Upper lobe of left lung (tissue), 6 donors: ENCODE measurements around the gene REN. TPM values are rescaled to one million over a fixed set of nuclear protein-coding genes. Genes with fewer than 3 reads are reported as not detected.
A peak's percentile ranks its signal among the peaks of the same experiment; 100 is the strongest.

Experiments used
- ATAC-seq, 2 donors: fragments of 200-7000 bp; cut with Tn5 transposase; one replicate each; pipeline ENCODE4 v1.9.1; 2022; ENCODE audit warnings: mild to moderate bottlenecking in 2 of 2, moderate library complexity in 2 of 2; ENCODE audit not compliant: low FRiP score in 2 of 2
- DNase-seq, 2 donors: peaks; one replicate each; pipeline ENCODE4 v3.0.0-alpha.2; 2019 to 2020
- H3K27ac ChIP-seq, 4 donors: fragments of 200-600 bp; sonication (generic); one replicate each; pipeline ENCODE4 v1.5.1; 2016 to 2019
- H3K27me3 ChIP-seq, 4 donors: fragments of 200-600 bp; sonication (generic); one replicate each; pipeline ENCODE4 v1.5.1; 2017 to 2019
- H3K36me3 ChIP-seq, 4 donors: fragments of 200-600 bp; sonication (generic); one replicate each; pipeline ENCODE4 v1.5.1; 2016 to 2019
- H3K4me1 ChIP-seq, 4 donors: fragments of 200-600 bp; sonication (generic); one replicate each; pipeline ENCODE4 v1.5.1; 2018 to 2019
- H3K4me3 ChIP-seq, 4 donors: fragments of 200-600 bp; sonication (generic); one replicate each; pipeline ENCODE4 v1.5.1; 2017 to 2019; ENCODE audit warnings: mild to moderate bottlenecking in 2 of 4, moderate library complexity in 1 of 4
- H3K9me3 ChIP-seq, 4 donors: fragments of 200-600 bp; sonication (generic); one replicate each; pipeline ENCODE4 v1.5.1; 2018 to 2019
- CTCF ChIP-seq, 6 experiments: fragments of 450-650 bp in 4 of 6; fragments of 200-600 bp in 2 of 6; sonication (generic) in 2 of 6; IDR thresholded peaks; one replicate each; pipeline ENCODE4 v1.5.1; 2016 to 2019; ENCODE audit warnings: antibody characterized with exemption in 6 of 6
- EP300 ChIP-seq, 4 donors: sonication (generic); formaldehyde crosslinking; IDR thresholded peaks; one replicate each; pipeline ENCODE4 v1.5.1; 2017; ENCODE audit warnings: antibody characterized with exemption in 4 of 4, control low read depth in 2 of 4
- POLR2A ChIP-seq, 4 donors: fragments of 450-650 bp; IDR thresholded peaks; one replicate each; pipeline ENCODE4 v1.5.1; 2016 to 2017; ENCODE audit warnings: antibody characterized with exemption in 4 of 4, mild to moderate bottlenecking in 2 of 4
- POLR2AphosphoS5 ChIP-seq, 2 donors: sonication (generic); formaldehyde crosslinking; IDR thresholded peaks; one replicate each; pipeline ENCODE4 v1.5.1; 2017; ENCODE audit warnings: antibody characterized with exemption in 2 of 2
- WGBS, 2 donors: methylation state at CpG; one replicate each; pipeline ENCODE4 v1.1.5; 2017 to 2018; 5-methylcytosine and 5-hydroxymethylcytosine counted together
- total RNA-seq, 6 donors: library from RNA; depleted of rRNA in 4 of 6; stranded (reverse); fragments of >200 nt in 4 of 6; gene quantifications; one replicate each; pipeline versions ENCODE4 v1.1.0 to v1.2.1, GENCODE V29; 2016 to 2021
- donor health status: DM: no; HTN: no; CAD: no; lungs with moderate emphysema.
- donor health status: DM: no; HTN: yes; CAD: no; lungs with severe emphysema.

REN gene
- total RNA-seq, 6 donors from 2014 or later: 0.64 to 0.76 (median 0.66) TPM; not detected in 3

- H3K27me3 ChIP-seq: no peaks in the 10 kb centered on the region
- H3K9me3 ChIP-seq: no peaks in the 10 kb centered on the region
- DNase-seq (no peak), ATAC-seq (no peak)
- H3K4me1 ChIP-seq: no peaks in the 10 kb centered on the region
- no peak overlapping the region for H3K4me3 ChIP-seq
- 62 to 77% methylated on average over 2 of the region's 2 CpGs for WGBS, 2 donors
- no peak overlapping the region for H3K27ac ChIP-seq
- TF ChIP-seq POLR2A (IDR thresholded peaks at IDR 0.05): no peak
- TF ChIP-seq EP300 (IDR thresholded peaks at IDR 0.05): no peak
- TF ChIP-seq POLR2AphosphoS5 (IDR thresholded peaks at IDR 0.05): no peak
- no peak for TF ChIP-seq CTCF (IDR thresholded peaks at IDR 0.05)
- peaks cover 0 to 9% (median 0%) of the 10 kb centered on the region in 4 donors for H3K36me3 ChIP-seq
Observed at GRCh38 chr1:204139088-204139487, 27.0 kb downstream of the REN start.

- 73 to 80% methylated on average over 2 of the region's 2 CpGs for WGBS, 2 donors
- ATAC-seq: no peak
- Histone ChIP-seq H3K36me3 (peaks cover 0 to 13% (median 0%) of the 10 kb centered on the region in 4 donors), H3K27ac (no peak overlapping the region), H3K27me3 (no peaks in the 10 kb centered on the region), H3K4me1 (no peaks in the 10 kb centered on the region), H3K9me3 (no peaks in the 10 kb centered on the region), H3K4me3 (no peak overlapping the region)
- TF ChIP-seq POLR2A (IDR thresholded peaks at IDR 0.05) (no peak), POLR2AphosphoS5 (IDR thresholded peaks at IDR 0.05) (no peak), CTCF (IDR thresholded peaks at IDR 0.05) (no peak), EP300 (IDR thresholded peaks at IDR 0.05) (no peak)
- DNase-seq: peak in 1 of 2 donors; percentile 24
Observed at GRCh38 chr1:204136814-204137213, 29.3 kb downstream of the REN start.

- Histone ChIP-seq H3K4me3 (no peak overlapping the region), H3K36me3 (peaks cover 0 to 8% (median 0%) of the 10 kb centered on the region in 4 donors), H3K27ac (no peak overlapping the region), H3K27me3 (no peaks in the 10 kb centered on the region), H3K4me1 (peaks cover 4 to 10% (median 5%) of the 10 kb centered on the region in 4 donors), H3K9me3 (no peaks in the 10 kb centered on the region)
- 81 to 85% methylated on average over 11 of the region's 11 CpGs for WGBS, 2 donors
- DNase-seq (no peak), ATAC-seq (no peak)
- no peak for TF ChIP-seq POLR2AphosphoS5 (IDR thresholded peaks at IDR 0.05)
- no peak for TF ChIP-seq POLR2A (IDR thresholded peaks at IDR 0.05)
Observed at GRCh38 chr1:204134103-204134502, 32.0 kb downstream of the REN start.

- no peak overlapping the region for H3K4me3 ChIP-seq
- no peak for DNase-seq
- 74 to 79% methylated on average over 6 of the region's 6 CpGs for WGBS, 2 donors
- peaks cover 0 to 8% (median 0%) of the 10 kb centered on the region in 4 donors for H3K36me3 ChIP-seq
- TF ChIP-seq POLR2AphosphoS5 (IDR thresholded peaks at IDR 0.05): no peak
- TF ChIP-seq POLR2A (IDR thresholded peaks at IDR 0.05): no peak
- TF ChIP-seq EP300 (IDR thresholded peaks at IDR 0.05): no peak
- no peak for TF ChIP-seq CTCF (IDR thresholded peaks at IDR 0.05)
- no peak overlapping the region for H3K27ac ChIP-seq
- peaks cover 11 to 24% (median 14%) of the 10 kb centered on the region in 4 donors for H3K4me1 ChIP-seq
- ATAC-seq: no peak
- H3K9me3 ChIP-seq: no peaks in the 10 kb centered on the region
- no peaks in the 10 kb centered on the region for H3K27me3 ChIP-seq
Observed at GRCh38 chr1:204132718-204133117, 33.4 kb downstream of the REN start.

GRCh38 chr1:204131978-204132377 lies 34.2 kb downstream of the REN start:
- H3K9me3 ChIP-seq: no peaks in the 10 kb centered on the region
- TF ChIP-seq POLR2AphosphoS5 (IDR thresholded peaks at IDR 0.05) (no peak), EP300 (IDR thresholded peaks at IDR 0.05) (no peak), CTCF (IDR thresholded peaks at IDR 0.05) (no peak), POLR2A (IDR thresholded peaks at IDR 0.05) (no peak)
- H3K36me3 ChIP-seq: peaks cover 0 to 8% (median under 1%) of the 10 kb centered on the region in 4 donors
- DNase-seq (no peak), ATAC-seq (no peak)
- no peak overlapping the region for H3K4me3 ChIP-seq
- WGBS, 2 donors: 76 to 87% methylated on average over 3 to 4 of the region's 4 CpGs
- H3K27ac ChIP-seq: peak overlapping the region in 1 of 4 donors; percentile 48
- H3K27me3 ChIP-seq: no peaks in the 10 kb centered on the region
- peaks cover 18 to 31% (median 20%) of the 10 kb centered on the region in 4 donors for H3K4me1 ChIP-seq
